PC-9 (cell line): Measurements from ENCODE around the gene POT1.

Experiments
- EZH2 ChIP-seq: fragments of 200-600 bp; sonication (generic); IDR thresholded peaks from 2 replicates; pipeline ENCODE4 v1.8.0; 2017; ENCODE audit warnings: antibody characterized with exemption, low read depth
- TF ChIP-seq, protein P1 (sequence below): fragments of 200-600 bp; sonication (generic); conservative IDR thresholded peaks from 2 replicates; pipeline ENCODE4 v1.6.1; 2017; ENCODE audit warnings: mixed run types, antibody characterized with exemption, mild to moderate bottlenecking, moderate library complexity

GRCh38 chr7:124790645-124791044 lies 139.0 kb downstream of the POT1 start:
- TF ChIP-seq, protein P1, sequence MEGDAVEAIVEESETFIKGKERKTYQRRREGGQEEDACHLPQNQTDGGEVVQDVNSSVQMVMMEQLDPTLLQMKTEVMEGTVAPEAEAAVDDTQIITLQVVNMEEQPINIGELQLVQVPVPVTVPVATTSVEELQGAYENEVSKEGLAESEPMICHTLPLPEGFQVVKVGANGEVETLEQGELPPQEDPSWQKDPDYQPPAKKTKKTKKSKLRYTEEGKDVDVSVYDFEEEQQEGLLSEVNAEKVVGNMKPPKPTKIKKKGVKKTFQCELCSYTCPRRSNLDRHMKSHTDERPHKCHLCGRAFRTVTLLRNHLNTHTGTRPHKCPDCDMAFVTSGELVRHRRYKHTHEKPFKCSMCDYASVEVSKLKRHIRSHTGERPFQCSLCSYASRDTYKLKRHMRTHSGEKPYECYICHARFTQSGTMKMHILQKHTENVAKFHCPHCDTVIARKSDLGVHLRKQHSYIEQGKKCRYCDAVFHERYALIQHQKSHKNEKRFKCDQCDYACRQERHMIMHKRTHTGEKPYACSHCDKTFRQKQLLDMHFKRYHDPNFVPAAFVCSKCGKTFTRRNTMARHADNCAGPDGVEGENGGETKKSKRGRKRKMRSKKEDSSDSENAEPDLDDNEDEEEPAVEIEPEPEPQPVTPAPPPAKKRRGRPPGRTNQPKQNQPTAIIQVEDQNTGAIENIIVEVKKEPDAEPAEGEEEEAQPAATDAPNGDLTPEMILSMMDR: no peak
- no peak for TF ChIP-seq EZH2
